ENCODE results near the gene DNAJC11. TPM values are rescaled to one million over a fixed set of nuclear protein-coding genes. Genes with fewer than 3 reads are reported as not detected.

DNAJC11 gene
- total RNA-seq, 1 donor from 2014 or later, result 47.6 TPM

- no peak for DNase-seq (ENCODE audit: low spot score)
- H3K27ac ChIP-seq, result no peak overlapping the region
- H3K4me1 ChIP-seq, result no peaks in the 10 kb centered on the region
- TF ChIP-seq EZH2phosphoT487 (IDR thresholded peaks at IDR 0.05) (no peak), CTCF (IDR thresholded peaks at IDR 0.05) (no peak), EZH2 (IDR thresholded peaks at IDR 0.05) (no peak)
- H4K20me1 ChIP-seq (ENCODE audit: low read depth), result peaks cover 10% of the 10 kb centered on the region
- no peaks in the 10 kb centered on the region for H3K36me3 ChIP-seq
- peaks cover 7% of the 10 kb centered on the region for H3K36me3 Mint-ChIP-seq
- H3K27ac Mint-ChIP-seq, result no peak overlapping the region
- H3K4me3 ChIP-seq, result no peak overlapping the region
- no peaks in the 10 kb centered on the region for H3K9me3 ChIP-seq (ENCODE audit: low read depth)
- no peaks in the 10 kb centered on the region for H3F3A ChIP-seq (ENCODE audit: low read depth)
- H3K4me1 Mint-ChIP-seq, result no peaks in the 10 kb centered on the region
- H3K27me3 ChIP-seq, result no peaks in the 10 kb centered on the region
- no peak overlapping the region for H3K4me3 Mint-ChIP-seq
- H3K4me2 ChIP-seq, result no peak overlapping the region
- H3K9ac ChIP-seq, result no peak overlapping the region
- H3K79me2 ChIP-seq (ENCODE audit: low read depth), result no peaks in the 10 kb centered on the region
- peaks cover 4% of the 10 kb centered on the region for H3K27me3 Mint-ChIP-seq (ENCODE audit: insufficient read depth, low read depth)
- no peaks in the 10 kb centered on the region for H3K9me3 Mint-ChIP-seq
- no peak overlapping the region for H2AFZ ChIP-seq (replicated peaks)
These were observed 110.4 kb downstream of the DNAJC11 start for GRCh38 chr1:6591222-6591621.

- no peak overlapping the region for H2AFZ ChIP-seq (replicated peaks)
- no peak overlapping the region for H3K4me3 ChIP-seq
- H3K4me2 ChIP-seq, result no peak overlapping the region
- no peaks in the 10 kb centered on the region for H3F3A ChIP-seq (ENCODE audit: low read depth)
- H3K27me3 ChIP-seq, result no peaks in the 10 kb centered on the region
- H3K36me3 ChIP-seq, result no peaks in the 10 kb centered on the region
- Mint-ChIP-seq H3K9me3 (no peaks in the 10 kb centered on the region), H3K4me1 (no peaks in the 10 kb centered on the region), H3K27ac (no peak overlapping the region), H3K36me3 (peaks cover 4% of the 10 kb centered on the region), H3K27me3 (ENCODE audit: insufficient read depth, low read depth) (peaks cover 4% of the 10 kb centered on the region), H3K4me3 (no peak overlapping the region)
- no peaks in the 10 kb centered on the region for H3K79me2 ChIP-seq (ENCODE audit: low read depth)
- no peaks in the 10 kb centered on the region for H3K4me1 ChIP-seq
- no peak for TF ChIP-seq EZH2phosphoT487 (IDR thresholded peaks at IDR 0.05)
- no peak for TF ChIP-seq EZH2 (IDR thresholded peaks at IDR 0.05)
- no peak for TF ChIP-seq CTCF (IDR thresholded peaks at IDR 0.05)
- H4K20me1 ChIP-seq (ENCODE audit: low read depth), result peaks cover 9% of the 10 kb centered on the region
- no peak overlapping the region for H3K27ac ChIP-seq
- H3K9ac ChIP-seq, result no peak overlapping the region
- DNase-seq (ENCODE audit: low spot score), result no peak
- H3K9me3 ChIP-seq (ENCODE audit: low read depth), result no peaks in the 10 kb centered on the region
These were observed 111.6 kb downstream of the DNAJC11 start for GRCh38 chr1:6590046-6590445.

- Histone ChIP-seq H3K36me3 (no peaks in the 10 kb centered on the region), H3K27me3 (no peaks in the 10 kb centered on the region), H3F3A (ENCODE audit: low read depth) (peaks cover 2% of the 10 kb centered on the region), H3K4me3 (no peak overlapping the region), H3K27ac (no peak overlapping the region), H4K20me1 (ENCODE audit: low read depth) (peaks cover 10% of the 10 kb centered on the region), H2AFZ (replicated peaks) (no peak overlapping the region), H3K9me3 (ENCODE audit: low read depth) (no peaks in the 10 kb centered on the region), H3K4me2 (no peak overlapping the region), H3K4me1 (no peaks in the 10 kb centered on the region), H3K79me2 (ENCODE audit: low read depth) (no peaks in the 10 kb centered on the region), H3K9ac (no peak overlapping the region)
- Mint-ChIP-seq H3K36me3 (peaks cover 4% of the 10 kb centered on the region), H3K4me1 (no peaks in the 10 kb centered on the region), H3K27ac (no peak overlapping the region), H3K27me3 (ENCODE audit: insufficient read depth, low read depth) (peaks cover 4% of the 10 kb centered on the region), H3K9me3 (no peaks in the 10 kb centered on the region), H3K4me3 (no peak overlapping the region)
- DNase-seq (ENCODE audit: low spot score), result no peak
- TF ChIP-seq EZH2phosphoT487 (IDR thresholded peaks at IDR 0.05), result no peak
- TF ChIP-seq CTCF (IDR thresholded peaks at IDR 0.05), result no peak
- TF ChIP-seq EZH2 (IDR thresholded peaks at IDR 0.05), result no peak
These were observed 112.6 kb downstream of the DNAJC11 start for GRCh38 chr1:6588893-6589520.

Measured in neural progenitor cell (in vitro differentiated cells).